H9 (cell line): ENCODE results near the gene BRINP2. TPM values are rescaled to one million over a fixed set of nuclear protein-coding genes. Genes with fewer than 3 reads are reported as not detected.

ENCODE experiments used
- DNase-seq: peaks from one replicate; pipeline ENCODE4 v3.0.0-alpha.2; 2017
- H2AFZ ChIP-seq: one replicate; pipeline ENCODE4 v1.6.1; 2013; ENCODE audit warnings: mild to moderate bottlenecking, low read length, control low read depth, moderate library complexity
- H2AK5ac ChIP-seq: 2 replicates; pipeline ENCODE4 v1.6.1; 2013; ENCODE audit warnings: low read length, control low read depth, mixed read lengths; ENCODE audit not compliant: insufficient read length
- H2BK120ac ChIP-seq: one replicate; pipeline ENCODE4 v1.6.1; 2013; ENCODE audit warnings: low read depth, mild to moderate bottlenecking, low read length, control low read depth, inconsistent platforms; ENCODE audit not compliant: poor library complexity, severe bottlenecking
- H2BK12ac ChIP-seq: 2 replicates; pipeline ENCODE4 v1.6.1; 2013; ENCODE audit warnings: low read length, control low read depth, mixed read lengths, low read depth; ENCODE audit not compliant: insufficient read length
- H2BK15ac ChIP-seq: 2 replicates; pipeline ENCODE4 v1.6.1; 2013; ENCODE audit warnings: low read depth, low read length, control low read depth
- H2BK20ac ChIP-seq: one replicate; pipeline ENCODE4 v1.6.1; 2013; ENCODE audit warnings: low read depth, mild to moderate bottlenecking, low read length, control low read depth, inconsistent platforms; ENCODE audit not compliant: poor library complexity, severe bottlenecking
- H2BK5ac ChIP-seq: 2 replicates; pipeline ENCODE4 v1.6.1; 2013; ENCODE audit warnings: low read length, control low read depth, mixed read lengths; ENCODE audit not compliant: insufficient read length
- H3K14ac ChIP-seq: 2 replicates; pipeline ENCODE4 v1.6.1; 2013; ENCODE audit warnings: low read length, control low read depth; ENCODE audit not compliant: insufficient read depth
- H3K18ac ChIP-seq: 2 replicates; pipeline ENCODE4 v1.6.1; 2013; ENCODE audit warnings: low read depth, mild to moderate bottlenecking, mixed read lengths, low read length, control low read depth; ENCODE audit not compliant: insufficient read length
- H3K23ac ChIP-seq: 2 replicates; pipeline ENCODE4 v1.6.1; 2013; ENCODE audit warnings: low read length, control low read depth, mixed read lengths, low read depth; ENCODE audit not compliant: insufficient read length
- H3K23me2 ChIP-seq: 2 replicates; pipeline ENCODE4 v1.6.1; 2013; ENCODE audit warnings: low read depth, mild to moderate bottlenecking, mixed read lengths, low read length, control low read depth; ENCODE audit not compliant: insufficient read length, poor library complexity, severe bottlenecking
- H3K27ac ChIP-seq: 2 replicates; pipeline ENCODE4 v1.5.1; 2013; ENCODE audit warnings: low read length, control low read depth, mixed read lengths, low read depth; ENCODE audit not compliant: insufficient read length
- H3K27me3 ChIP-seq: 2 replicates; pipeline ENCODE4 v1.6.1; 2013; ENCODE audit warnings: low read length, control low read depth, inconsistent platforms; ENCODE audit not compliant: insufficient read depth
- H3K4ac ChIP-seq: 2 replicates; pipeline ENCODE4 v1.6.1; 2013; ENCODE audit warnings: low read depth, mild to moderate bottlenecking, control low read depth, inconsistent platforms, low read length, moderate library complexity
- H3K4me1 ChIP-seq: 2 replicates; pipeline ENCODE4 v1.6.1; 2013; ENCODE audit warnings: low read length, control low read depth, inconsistent platforms; ENCODE audit not compliant: insufficient read depth
- H3K4me2 ChIP-seq: 2 replicates; pipeline ENCODE4 v1.6.1; 2013; ENCODE audit warnings: low read length, control low read depth, mixed read lengths; ENCODE audit not compliant: insufficient read length, insufficient read depth
- H3K56ac ChIP-seq: 2 replicates; pipeline ENCODE4 v1.6.1; 2013; ENCODE audit warnings: low read depth, mild to moderate bottlenecking, mixed read lengths, low read length, control low read depth; ENCODE audit not compliant: insufficient read length
- H3K79me1 ChIP-seq: 2 replicates; pipeline ENCODE4 v1.6.1; 2013; ENCODE audit warnings: low read depth, mild to moderate bottlenecking, moderate library complexity, low read length, control low read depth, inconsistent platforms; ENCODE audit not compliant: insufficient read depth, poor library complexity, severe bottlenecking
- H3K79me2 ChIP-seq: 2 replicates; pipeline ENCODE4 v1.6.1; 2013; ENCODE audit warnings: low read length, control low read depth, inconsistent platforms; ENCODE audit not compliant: insufficient read depth
- H3K9ac ChIP-seq: 2 replicates; pipeline ENCODE4 v1.6.1; 2013; ENCODE audit warnings: low read length, control low read depth, mixed read lengths; ENCODE audit not compliant: insufficient read length; ENCODE audit errors: extremely low read depth
- H3K9me3 ChIP-seq: one replicate; pipeline ENCODE4 v1.6.1; 2013; ENCODE audit warnings: low read depth, low read length, inconsistent platforms; ENCODE audit not compliant: control insufficient read depth
- H3T11ph ChIP-seq: one replicate; pipeline ENCODE4 v1.6.1; 2013; ENCODE audit warnings: mild to moderate bottlenecking, low read length, control low read depth, inconsistent platforms
- H4K20me1 ChIP-seq: one replicate; pipeline ENCODE4 v1.6.1; 2013; ENCODE audit not compliant: control insufficient read depth, insufficient read length, insufficient read depth
- H4K5ac ChIP-seq: 2 replicates; pipeline ENCODE4 v1.6.1; 2013; ENCODE audit warnings: low read depth, mild to moderate bottlenecking, mixed read lengths, low read length, control low read depth; ENCODE audit not compliant: insufficient read length
- H4K8ac ChIP-seq: replicated peaks from 2 replicates; pipeline ENCODE4 v1.6.1; 2013; ENCODE audit warnings: low read length, control low read depth, mixed read lengths, low read depth; ENCODE audit not compliant: insufficient read length
- H4K91ac ChIP-seq: 2 replicates; pipeline ENCODE4 v1.6.1; 2013; ENCODE audit warnings: low read depth, mild to moderate bottlenecking, moderate library complexity, mixed read lengths, low read length, control low read depth; ENCODE audit not compliant: insufficient read length
- H3K27ac Mint-ChIP-seq, 3 experiments: 2 replicates in 2 of 3; 3 replicates in 1 of 3; pipeline ENCODE4 v1.8.0; 2020 to 2021; ENCODE audit warnings: mixed read lengths in 3 of 3, mild to moderate bottlenecking in 1 of 3, moderate library complexity in 1 of 3
- H3K27me3 Mint-ChIP-seq: 2 replicates; pipeline ENCODE4 v1.8.0; 2021; ENCODE audit warnings: low read depth, mild to moderate bottlenecking, moderate library complexity, mixed read lengths
- H3K36me3 Mint-ChIP-seq, 3 experiments: 2 replicates in 2 of 3; 3 replicates in 1 of 3; pipeline ENCODE4 v1.8.0; 2020 to 2021; ENCODE audit warnings: low read depth in 3 of 3, mixed read lengths in 3 of 3; ENCODE audit not compliant: insufficient read depth in 1 of 3
- H3K4me1 Mint-ChIP-seq, 2 experiments: 2 replicates each; pipeline ENCODE4 v1.8.0; 2020; ENCODE audit warnings: mixed read lengths in 2 of 2
- H3K4me3 Mint-ChIP-seq, 2 experiments: 2 replicates in 1 of 2; 3 replicates in 1 of 2; pipeline ENCODE4 v1.8.0; 2020 to 2021; ENCODE audit warnings: mild to moderate bottlenecking in 2 of 2, mixed read lengths in 2 of 2, moderate library complexity in 1 of 2
- H3K9me3 Mint-ChIP-seq, 2 experiments: 2 replicates in 1 of 2; 3 replicates in 1 of 2; pipeline ENCODE4 v1.8.0; 2020; ENCODE audit warnings: mild to moderate bottlenecking in 2 of 2, mixed read lengths in 2 of 2, moderate library complexity in 1 of 2
- CTCF ChIP-seq: fragments of 200-600 bp; sonication (generic); conservative IDR thresholded peaks from 3 replicates; pipeline ENCODE4 v1.8.0; 2021; ENCODE audit warnings: antibody characterized with exemption, mild to moderate bottlenecking
- WGBS: extraction: QIAGEN DNeasy Blood & Tissue Kit; methylation state at CpG from one replicate; pipeline ENCODE4 v1.1.7; 2013; ENCODE audit warnings: missing lambda C conversion rate, low lambda C conversion rate, mixed read lengths; ENCODE audit not compliant: insufficient read length; ENCODE audit errors: extremely low coverage; 5-methylcytosine and 5-hydroxymethylcytosine counted together
- total RNA-seq: library from RNA; stranded (reverse); gene quantifications from 2 replicates; pipeline ENCODE4 v1.2.1, GENCODE V29; 2021

Gene BRINP2
- total RNA-seq, 1 experiment from 2014 or later = not detected

- H3K27me3 Mint-ChIP-seq = no peaks in the 10 kb centered on the region
- no peak overlapping the region for H3K27ac ChIP-seq
- WGBS = no CpG with 5 or more reads among the region's 4 CpGs
Observed at GRCh38 chr1:177311111-177311510, 140.4 kb downstream of the BRINP2 start.

More at GRCh38 chr1:177311111-177311510, 140.4 kb downstream of the BRINP2 start:
- no peak for DNase-seq
- Histone ChIP-seq H3K23me2 (no peaks in the 10 kb centered on the region), H3K79me2 (no peaks in the 10 kb centered on the region), H3K27me3 (no peaks in the 10 kb centered on the region), H2BK120ac (no peak overlapping the region), H3T11ph (no peak overlapping the region), H3K79me1 (no peaks in the 10 kb centered on the region), H3K18ac (no peak overlapping the region), H3K4me1 (no peaks in the 10 kb centered on the region), H3K4me2 (no peak overlapping the region), H2BK5ac (no peak overlapping the region), H3K56ac (no peak overlapping the region), H2BK12ac (no peak overlapping the region), H3K9me3 (no peaks in the 10 kb centered on the region), H4K91ac (no peak overlapping the region), H2BK20ac (no peak overlapping the region), H2AK5ac (no peak overlapping the region), H4K20me1 (no peaks in the 10 kb centered on the region), H3K23ac (no peak overlapping the region), H3K9ac (no peak overlapping the region), H2BK15ac (no peak overlapping the region), H3K4ac (no peak overlapping the region), H3K14ac (no peak overlapping the region), H4K5ac (no peak overlapping the region), H4K8ac (no peak overlapping the region), H2AFZ (no peak overlapping the region)
- no peaks in the 10 kb centered on the region for H3K9me3 Mint-ChIP-seq
- H3K27ac Mint-ChIP-seq = no peak overlapping the region; a peak in 1 of 7 replicates
- H3K36me3 Mint-ChIP-seq = no peaks in the 10 kb centered on the region
- H3K4me3 Mint-ChIP-seq = no peak overlapping the region
- TF ChIP-seq CTCF = no peak
- peaks cover 5 to 12% of the 10 kb centered on the region in 2 experiments for H3K4me1 Mint-ChIP-seq
